SK-N-SH (cell line): ENCODE data around the gene DYNLT1. TPM values are rescaled to one million over a fixed set of nuclear protein-coding genes. Genes with fewer than 3 reads are reported as not detected.

Experiments used
- CTCF ChIA-PET: fragments of 300-600, 350-600 bp; formaldehyde crosslinking; extraction: SDS; loops from one replicate; lab custom pipeline; 2021; lab: Yijun Ruan, JAX
- POLR2A ChIA-PET: fragments of 350-600 bp; sonication (Branson Sonifier 250); formaldehyde crosslinking; extraction: SDS; loops from one replicate; lab custom pipeline; 2020; ENCODE audit warnings: antibody characterized with exemption, inconsistent platforms; lab: Yijun Ruan, JAX
- DNase-seq: peaks from one replicate; pipeline ENCODE4 v3.0.0; 2012
- H2AFZ ChIP-seq: fragments of 200-600 bp; sonication (generic); 2 replicates; pipeline ENCODE4 v1.8.1; 2016; ENCODE audit warnings: antibody characterized with exemption, mild to moderate bottlenecking, low read depth
- H3F3A ChIP-seq: fragments of 200-600 bp; sonication (generic); replicated peaks from 2 replicates; pipeline ENCODE3; 2016; ENCODE audit warnings: antibody characterized with exemption, mild to moderate bottlenecking; ENCODE audit not compliant: insufficient read depth
- H3K27ac ChIP-seq, 2 experiments: fragments of 200-500 bp in 1 of 2; fragments of 200-600 bp in 1 of 2; sonication (Bioruptor generic) in 1 of 2; sonication (generic), shearing (Covaris generic) in 1 of 2; 2 replicates each; pipeline versions ENCODE4 v1.5.1 to v1.6.1; 2014 to 2016; ENCODE audit warnings: low read depth in 2 of 2, inconsistent platforms in 1 of 2, low read length in 1 of 2, mild to moderate bottlenecking in 1 of 2, mixed read lengths in 1 of 2
- H3K27me3 ChIP-seq: fragments of 200-600 bp; sonication (generic), shearing (Covaris generic); 2 replicates; pipeline ENCODE4 v1.6.1; 2016; ENCODE audit warnings: mixed run types; ENCODE audit not compliant: insufficient read depth
- H3K36me3 ChIP-seq, 2 experiments: fragments of 200-500 bp in 1 of 2; fragments of 200-600 bp in 1 of 2; sonication (Bioruptor generic) in 1 of 2; sonication (generic) in 1 of 2; replicated peaks in 1 of 2; 2 replicates each; pipeline versions ENCODE3 to v1.5.1; 2014 to 2016; ENCODE audit warnings: low read length in 1 of 2, mild to moderate bottlenecking in 1 of 2; ENCODE audit not compliant: insufficient read depth in 2 of 2, control insufficient read depth in 1 of 2
- H3K4me1 ChIP-seq, 2 experiments: fragments of 200-500 bp in 1 of 2; fragments of 200-600 bp in 1 of 2; sonication (Bioruptor generic) in 1 of 2; sonication (generic), shearing (Covaris generic) in 1 of 2; 2 replicates each; pipeline versions ENCODE4 v1.5.1 to v1.6.1; 2014 to 2016; ENCODE audit warnings: low read depth in 1 of 2, low read length in 1 of 2, mixed run types in 1 of 2; ENCODE audit not compliant: insufficient read depth in 2 of 2, control insufficient read depth in 1 of 2
- H3K4me2 ChIP-seq: fragments of 200-600 bp; sonication (generic), shearing (Covaris generic); 2 replicates; pipeline ENCODE4 v1.6.1; 2017; ENCODE audit warnings: mixed run types
- H3K4me3 ChIP-seq, 2 experiments: fragments of 200-500 bp in 1 of 2; fragments of 200-600 bp in 1 of 2; sonication (Bioruptor generic) in 1 of 2; sonication (generic), shearing (Covaris generic) in 1 of 2; 2 replicates each; pipeline versions ENCODE4 v1.5.1 to v1.8.1; 2014 to 2016; ENCODE audit warnings: low read depth in 2 of 2, inconsistent platforms in 1 of 2, low read length in 1 of 2, mild to moderate bottlenecking in 1 of 2, mixed read lengths in 1 of 2, moderate library complexity in 1 of 2
- H3K79me2 ChIP-seq: fragments of 200-600 bp; sonication (generic); 2 replicates; pipeline ENCODE4 v1.8.1; 2017; ENCODE audit warnings: mild to moderate bottlenecking; ENCODE audit not compliant: insufficient read depth
- H3K9ac ChIP-seq: fragments of 200-600 bp; sonication (generic); 2 replicates; pipeline ENCODE4 v1.6.1; 2017; ENCODE audit warnings: mixed run types
- H3K9me2 ChIP-seq: fragments of 200-600 bp; sonication (generic); 2 replicates; pipeline ENCODE4 v1.6.1; 2017; ENCODE audit warnings: mixed run types
- H3K9me3 ChIP-seq: fragments of 200-600 bp; sonication (generic); 2 replicates; pipeline ENCODE4 v1.6.1; 2017; ENCODE audit warnings: mixed run types, mild to moderate bottlenecking, moderate library complexity
- H4K20me1 ChIP-seq: fragments of 200-600 bp; sonication (generic); 2 replicates; pipeline ENCODE4 v1.6.1; 2017; ENCODE audit warnings: mild to moderate bottlenecking, mixed run types; ENCODE audit not compliant: insufficient read depth
- ELF1 ChIP-seq: IDR thresholded peaks from 2 replicates; pipeline ENCODE4 v1.4.0; 2012
- EP300 ChIP-seq, 2 experiments: IDR thresholded peaks; 2 replicates each; pipeline versions ENCODE4 v1.4.0 to v1.6.1; 2012; ENCODE audit warnings: borderline replicate concordance in 1 of 2, low read depth in 1 of 2, low read length in 1 of 2
- EZH2phosphoT487 ChIP-seq: fragments of 200-600 bp; sonication (generic); IDR thresholded peaks from 2 replicates; pipeline ENCODE4 v1.6.1; 2017; ENCODE audit warnings: low read depth, mixed run types, mild to moderate bottlenecking, antibody characterized with exemption, moderate library complexity, borderline replicate concordance
- FOXJ3 ChIP-seq: sonication (generic); formaldehyde crosslinking; IDR thresholded peaks from 2 replicates; pipeline ENCODE4 v1.5.1; 2020; ENCODE audit warnings: mild to moderate bottlenecking, missing genetic modification reagents
- GABPA ChIP-seq: IDR thresholded peaks from 2 replicates; pipeline ENCODE4 v1.4.0; 2012; ENCODE audit warnings: low read depth, mild to moderate bottlenecking
- GATA2 ChIP-seq: sonication (generic); formaldehyde crosslinking; IDR thresholded peaks from 2 replicates; pipeline ENCODE4 v1.5.0; 2020; ENCODE audit warnings: mild to moderate bottlenecking, missing genetic modification reagents
- NRF1 ChIP-seq: IDR thresholded peaks from 2 replicates; pipeline ENCODE4 v1.6.1; 2012; ENCODE audit warnings: low read depth, mild to moderate bottlenecking, low read length
- RAD21 ChIP-seq: IDR thresholded peaks from 2 replicates; pipeline ENCODE4 v1.6.1; 2012; ENCODE audit warnings: mild to moderate bottlenecking, low read length
- RCOR1 ChIP-seq: fragments of 150-350 bp; IDR thresholded peaks from 2 replicates; pipeline ENCODE4 v1.6.1; 2017; ENCODE audit warnings: antibody characterized with exemption, low read length
- RFX5 ChIP-seq: IDR thresholded peaks from 2 replicates; pipeline ENCODE4 v1.6.1; 2012; ENCODE audit warnings: mild to moderate bottlenecking, improper control_type of control experiment, low read length
- YY1 ChIP-seq: IDR thresholded peaks from 2 replicates; pipeline ENCODE4 v1.4.0; 2012; ENCODE audit warnings: low read depth, mild to moderate bottlenecking
- WGBS: methylation state at CpG from one replicate; pipeline ENCODE4 v1.1.6; 2017; ENCODE audit warnings: low lambda C conversion rate; 5-methylcytosine and 5-hydroxymethylcytosine counted together
- polyA plus RNA-seq, 3 experiments: library from polyadenylated mRNA; depleted of rRNA; stranded (reverse); fragments of >200 nt; gene quantifications; 2 replicates each; pipeline ENCODE4 v1.2.3, GENCODE V29; 2012
- TF ChIP-seq, protein P1 (sequence below): IDR thresholded peaks from 2 replicates; pipeline ENCODE4; 2012
- TF ChIP-seq, protein P2 (sequence below): IDR thresholded peaks from 2 replicates; pipeline ENCODE4 v1.6.1; 2012; ENCODE audit warnings: mild to moderate bottlenecking, low read depth, low read length, moderate library complexity
- TF ChIP-seq, protein P3 (sequence below): fragments of 150-350 bp; IDR thresholded peaks from 2 replicates; pipeline ENCODE4 v1.6.1; 2017; ENCODE audit warnings: antibody characterized with exemption, low read length, low read depth, borderline replicate concordance

The DYNLT1 gene
- polyA plus RNA-seq, 1 of the 3 experiments (the other 2 are of a cell fraction) = 306 TPM

DNA sequence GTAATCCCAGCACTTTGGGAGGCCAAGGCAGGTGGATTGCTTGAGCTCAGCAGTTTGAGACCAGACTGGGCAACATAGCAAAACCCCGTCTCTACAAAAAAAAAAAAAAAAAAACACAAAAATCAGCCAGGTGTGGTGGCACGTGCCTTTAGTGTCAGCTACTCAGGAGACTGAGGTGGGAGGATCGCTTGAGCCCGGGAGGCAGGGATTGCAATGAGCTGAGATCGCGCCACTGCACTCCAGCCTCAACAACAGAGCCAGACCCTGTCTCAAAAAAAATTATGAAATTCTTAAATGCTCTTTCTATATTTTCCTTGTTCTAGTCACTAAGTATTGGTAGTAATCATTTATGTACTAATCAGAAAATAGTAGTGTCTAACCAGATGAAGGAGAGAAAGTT is 35.9 kb upstream of the DYNLT1 start:
- H4K20me1 ChIP-seq = no peaks in the 10 kb centered on the region
- no peak overlapping the region for H3K9ac ChIP-seq
- no peaks in the 10 kb centered on the region for H3K9me2 ChIP-seq
- H3K27me3 ChIP-seq = no peaks in the 10 kb centered on the region
- ChIA-PET POLR2A (no interaction called here), CTCF (no interaction called here)
- no peak for DNase-seq
- no peak overlapping the region for H3K27ac ChIP-seq
- no peak overlapping the region for H2AFZ ChIP-seq
- TF ChIP-seq ELF1 = no peak
- TF ChIP-seq RFX5 = no peak
- TF ChIP-seq, protein P1, sequence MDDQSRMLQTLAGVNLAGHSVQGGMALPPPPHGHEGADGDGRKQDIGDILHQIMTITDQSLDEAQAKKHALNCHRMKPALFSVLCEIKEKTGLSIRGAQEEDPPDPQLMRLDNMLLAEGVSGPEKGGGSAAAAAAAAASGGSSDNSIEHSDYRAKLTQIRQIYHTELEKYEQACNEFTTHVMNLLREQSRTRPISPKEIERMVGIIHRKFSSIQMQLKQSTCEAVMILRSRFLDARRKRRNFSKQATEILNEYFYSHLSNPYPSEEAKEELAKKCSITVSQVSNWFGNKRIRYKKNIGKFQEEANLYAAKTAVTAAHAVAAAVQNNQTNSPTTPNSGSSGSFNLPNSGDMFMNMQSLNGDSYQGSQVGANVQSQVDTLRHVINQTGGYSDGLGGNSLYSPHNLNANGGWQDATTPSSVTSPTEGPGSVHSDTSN = no peak
- no peak for TF ChIP-seq YY1
- no peak for TF ChIP-seq GABPA
- no peak for TF ChIP-seq RAD21
- TF ChIP-seq, protein P2, sequence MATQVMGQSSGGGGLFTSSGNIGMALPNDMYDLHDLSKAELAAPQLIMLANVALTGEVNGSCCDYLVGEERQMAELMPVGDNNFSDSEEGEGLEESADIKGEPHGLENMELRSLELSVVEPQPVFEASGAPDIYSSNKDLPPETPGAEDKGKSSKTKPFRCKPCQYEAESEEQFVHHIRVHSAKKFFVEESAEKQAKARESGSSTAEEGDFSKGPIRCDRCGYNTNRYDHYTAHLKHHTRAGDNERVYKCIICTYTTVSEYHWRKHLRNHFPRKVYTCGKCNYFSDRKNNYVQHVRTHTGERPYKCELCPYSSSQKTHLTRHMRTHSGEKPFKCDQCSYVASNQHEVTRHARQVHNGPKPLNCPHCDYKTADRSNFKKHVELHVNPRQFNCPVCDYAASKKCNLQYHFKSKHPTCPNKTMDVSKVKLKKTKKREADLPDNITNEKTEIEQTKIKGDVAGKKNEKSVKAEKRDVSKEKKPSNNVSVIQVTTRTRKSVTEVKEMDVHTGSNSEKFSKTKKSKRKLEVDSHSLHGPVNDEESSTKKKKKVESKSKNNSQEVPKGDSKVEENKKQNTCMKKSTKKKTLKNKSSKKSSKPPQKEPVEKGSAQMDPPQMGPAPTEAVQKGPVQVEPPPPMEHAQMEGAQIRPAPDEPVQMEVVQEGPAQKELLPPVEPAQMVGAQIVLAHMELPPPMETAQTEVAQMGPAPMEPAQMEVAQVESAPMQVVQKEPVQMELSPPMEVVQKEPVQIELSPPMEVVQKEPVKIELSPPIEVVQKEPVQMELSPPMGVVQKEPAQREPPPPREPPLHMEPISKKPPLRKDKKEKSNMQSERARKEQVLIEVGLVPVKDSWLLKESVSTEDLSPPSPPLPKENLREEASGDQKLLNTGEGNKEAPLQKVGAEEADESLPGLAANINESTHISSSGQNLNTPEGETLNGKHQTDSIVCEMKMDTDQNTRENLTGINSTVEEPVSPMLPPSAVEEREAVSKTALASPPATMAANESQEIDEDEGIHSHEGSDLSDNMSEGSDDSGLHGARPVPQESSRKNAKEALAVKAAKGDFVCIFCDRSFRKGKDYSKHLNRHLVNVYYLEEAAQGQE = no peak
- TF ChIP-seq, protein P3, sequence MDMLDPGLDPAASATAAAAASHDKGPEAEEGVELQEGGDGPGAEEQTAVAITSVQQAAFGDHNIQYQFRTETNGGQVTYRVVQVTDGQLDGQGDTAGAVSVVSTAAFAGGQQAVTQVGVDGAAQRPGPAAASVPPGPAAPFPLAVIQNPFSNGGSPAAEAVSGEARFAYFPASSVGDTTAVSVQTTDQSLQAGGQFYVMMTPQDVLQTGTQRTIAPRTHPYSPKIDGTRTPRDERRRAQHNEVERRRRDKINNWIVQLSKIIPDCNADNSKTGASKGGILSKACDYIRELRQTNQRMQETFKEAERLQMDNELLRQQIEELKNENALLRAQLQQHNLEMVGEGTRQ = no peak
- TF ChIP-seq EZH2phosphoT487 = no peak
- no peak for TF ChIP-seq GATA2 (CRISPR knock-in tag)
- no peak for TF ChIP-seq RCOR1
- TF ChIP-seq NRF1 = no peak
- no peak for TF ChIP-seq FOXJ3
- TF ChIP-seq EP300 (IDR thresholded peaks at IDR 0.05; ENCODE audit: borderline replicate concordance in 1 of 2, low read depth in 1 of 2, low read length in 1 of 2) = no peak
- no peaks in the 10 kb centered on the region for H3F3A ChIP-seq
- 83% methylated on average over 6 of the region's 6 CpGs for WGBS
- H3K4me2 ChIP-seq = no peak overlapping the region
- no peaks in the 10 kb centered on the region for H3K9me3 ChIP-seq
- no peak overlapping the region for H3K4me3 ChIP-seq
- H3K4me1 ChIP-seq = no peaks in the 10 kb centered on the region
- no peaks in the 10 kb centered on the region for H3K79me2 ChIP-seq
- no peaks in the 10 kb centered on the region for H3K36me3 ChIP-seq
